ENCODE results near the gene TBC1D22A. TPM values are rescaled to one million over a fixed set of nuclear protein-coding genes. Genes with fewer than 3 reads are reported as not detected.

Gene TBC1D22A
- total RNA-seq, 1 donor from 2014 or later = 87.8 TPM

- Histone ChIP-seq H3K9me3 (no peaks in the 10 kb centered on the region), H3K27me3 (no peaks in the 10 kb centered on the region), H3K4me1 (no peaks in the 10 kb centered on the region), H3K36me3 (peaks cover 7 to 44% of the 10 kb centered on the region in 2 donors), H3K4me3 (no peak overlapping the region), H3K27ac (no peak overlapping the region)
- intact Hi-C loops (cut with DNase I) = no loop called here
- DNase-seq (ENCODE audit: low spot score in 2 of 2) = no peak
- no peak for TF ChIP-seq CTCF (IDR thresholded peaks at IDR 0.05)
Measured at GRCh38 chr22:46914916-46915894, 152.8 kb downstream of the TBC1D22A start.

- Histone ChIP-seq H3K4me1 (no peaks in the 10 kb centered on the region), H3K27ac (no peak overlapping the region), H3K9me3 (no peaks in the 10 kb centered on the region), H3K36me3 (peaks cover 7 to 44% of the 10 kb centered on the region in 2 donors), H3K4me3 (no peak overlapping the region), H3K27me3 (no peaks in the 10 kb centered on the region)
- DNase-seq (ENCODE audit: low spot score in 2 of 2) = no peak
- intact Hi-C loops (cut with DNase I) = no loop called here
- TF ChIP-seq CTCF (IDR thresholded peaks at IDR 0.05) = no peak
Measured at GRCh38 chr22:46915950-46916730, 153.7 kb downstream of the TBC1D22A start.

GRCh38 chr22:46916886-46917770 is 154.7 kb downstream of the TBC1D22A start:
- Histone ChIP-seq H3K27me3 (no peaks in the 10 kb centered on the region), H3K9me3 (peaks cover 0 to 8% of the 10 kb centered on the region in 2 donors), H3K36me3 (peaks cover 11 to 46% of the 10 kb centered on the region in 2 donors), H3K27ac (no peak overlapping the region), H3K4me3 (no peak overlapping the region), H3K4me1 (no peaks in the 10 kb centered on the region)
- intact Hi-C loops (cut with DNase I) = no loop called here
- no peak for DNase-seq (ENCODE audit: low spot score in 2 of 2)
- TF ChIP-seq CTCF (IDR thresholded peaks at IDR 0.05) = no peak

GRCh38 chr22:46917771-46918101 is 155.3 kb downstream of the TBC1D22A start:
- H3K27me3 ChIP-seq = no peaks in the 10 kb centered on the region
- H3K36me3 ChIP-seq = peaks cover 11 to 42% of the 10 kb centered on the region in 2 donors
- no peak overlapping the region for H3K27ac ChIP-seq
- H3K9me3 ChIP-seq = peaks cover 0 to 11% of the 10 kb centered on the region in 2 donors
- DNase-seq (ENCODE audit: low spot score in 2 of 2) = no peak
- H3K4me3 ChIP-seq = no peak overlapping the region
- no peaks in the 10 kb centered on the region for H3K4me1 ChIP-seq
- TF ChIP-seq CTCF (IDR thresholded peaks at IDR 0.05) = no peak
- intact Hi-C loops (cut with DNase I) = no loop called here

- no peaks in the 10 kb centered on the region for H3K27me3 ChIP-seq
- peaks cover 11 to 42% of the 10 kb centered on the region in 2 donors for H3K36me3 ChIP-seq
- H3K4me3 ChIP-seq = no peak overlapping the region
- peaks cover 0 to 11% of the 10 kb centered on the region in 2 donors for H3K9me3 ChIP-seq
- no peak overlapping the region for H3K27ac ChIP-seq
- no peak for TF ChIP-seq CTCF (IDR thresholded peaks at IDR 0.05)
- intact Hi-C loops (cut with DNase I) = no loop called here
- H3K4me1 ChIP-seq = no peaks in the 10 kb centered on the region
- DNase-seq (ENCODE audit: low spot score in 2 of 2) = no peak
Measured at GRCh38 chr22:46918197-46918596, 155.7 kb downstream of the TBC1D22A start.

Measured in ascending aorta (tissue), 2 donors.